Measurements from ENCODE around the gene RFX3. TPM values are rescaled to one million over a fixed set of nuclear protein-coding genes. Genes with fewer than 3 reads are reported as not detected.

RFX3 gene
- total RNA-seq, 2 experiments from 2014 or later: 22.9 to 24.8 TPM

DNA sequence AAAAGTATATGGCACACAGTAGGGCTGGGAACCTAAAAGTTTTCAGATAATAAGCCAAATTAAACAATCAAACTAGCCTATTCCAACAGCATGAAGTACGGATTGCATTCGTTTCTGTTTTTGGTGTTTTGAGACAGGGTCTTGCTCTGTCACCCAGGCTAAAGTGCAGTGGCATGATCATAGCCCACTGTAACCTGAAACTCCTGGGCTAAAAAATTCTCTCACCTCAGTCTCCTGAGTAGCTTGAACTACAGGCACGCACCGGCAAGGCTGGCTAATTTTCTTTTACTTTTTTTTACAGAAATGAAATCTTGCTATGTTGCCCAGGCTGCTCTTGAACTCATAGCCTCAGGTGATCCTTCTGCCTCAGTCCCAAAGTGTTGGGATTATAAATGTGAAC is 5.2 kb downstream of the RFX3 start:
- no peak overlapping the region for H3K27ac ChIP-seq (ENCODE audit: low read depth in 1 of 2, low read length in 2 of 2)
- no peaks in the 10 kb centered on the region for H3K27me3 ChIP-seq (ENCODE audit: control insufficient read depth in 1 of 2, insufficient read depth in 2 of 2, low read length in 2 of 2)
- no peaks in the 10 kb centered on the region for H3K9me3 ChIP-seq (ENCODE audit: control insufficient read depth in 1 of 2, insufficient read depth in 1 of 2, low read length in 2 of 2)
- TF ChIP-seq, protein P1, sequence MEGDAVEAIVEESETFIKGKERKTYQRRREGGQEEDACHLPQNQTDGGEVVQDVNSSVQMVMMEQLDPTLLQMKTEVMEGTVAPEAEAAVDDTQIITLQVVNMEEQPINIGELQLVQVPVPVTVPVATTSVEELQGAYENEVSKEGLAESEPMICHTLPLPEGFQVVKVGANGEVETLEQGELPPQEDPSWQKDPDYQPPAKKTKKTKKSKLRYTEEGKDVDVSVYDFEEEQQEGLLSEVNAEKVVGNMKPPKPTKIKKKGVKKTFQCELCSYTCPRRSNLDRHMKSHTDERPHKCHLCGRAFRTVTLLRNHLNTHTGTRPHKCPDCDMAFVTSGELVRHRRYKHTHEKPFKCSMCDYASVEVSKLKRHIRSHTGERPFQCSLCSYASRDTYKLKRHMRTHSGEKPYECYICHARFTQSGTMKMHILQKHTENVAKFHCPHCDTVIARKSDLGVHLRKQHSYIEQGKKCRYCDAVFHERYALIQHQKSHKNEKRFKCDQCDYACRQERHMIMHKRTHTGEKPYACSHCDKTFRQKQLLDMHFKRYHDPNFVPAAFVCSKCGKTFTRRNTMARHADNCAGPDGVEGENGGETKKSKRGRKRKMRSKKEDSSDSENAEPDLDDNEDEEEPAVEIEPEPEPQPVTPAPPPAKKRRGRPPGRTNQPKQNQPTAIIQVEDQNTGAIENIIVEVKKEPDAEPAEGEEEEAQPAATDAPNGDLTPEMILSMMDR (IDR thresholded peaks at IDR 0.05): no peak
- CTCF ChIA-PET: no interaction called here
- H3K4me3 ChIP-seq (ENCODE audit: low read length): no peak overlapping the region
- POLR2A ChIA-PET: no interaction called here
- peaks cover 2% of the 10 kb centered on the region for H3K4me1 ChIP-seq (ENCODE audit: insufficient read depth, low read length)
- no peak for DNase-seq
- Mint-ChIP-seq H3K27me3 (peaks cover under 1% of the 10 kb centered on the region), H3K4me3 (no peak overlapping the region), H3K4me1 (ENCODE audit: low read depth) (peaks cover 51% of the 10 kb centered on the region), H3K27ac (no peak overlapping the region), H3K9me3 (no peaks in the 10 kb centered on the region), H3K36me3 (ENCODE audit: low read depth) (peaks cover 15% of the 10 kb centered on the region)
- no peaks in the 10 kb centered on the region for H3K36me3 ChIP-seq (ENCODE audit: insufficient read depth, low read length)
- ATAC-seq (ENCODE audit: poor library complexity): no peak
- intact Hi-C loops (cut with DNase I, micrococcal nuclease): loop anchor here (5.0 to 10.0 kb wide), 4 partner anchors 38 to 1506 kb away; partner anchors contain the start of genes PLPP6 (in 1 of the 2), PUM3 (in 1 of the 2), SMARCA2 (in 1 of the 2) and SPATA6L (in 1 of the 2)

DNA sequence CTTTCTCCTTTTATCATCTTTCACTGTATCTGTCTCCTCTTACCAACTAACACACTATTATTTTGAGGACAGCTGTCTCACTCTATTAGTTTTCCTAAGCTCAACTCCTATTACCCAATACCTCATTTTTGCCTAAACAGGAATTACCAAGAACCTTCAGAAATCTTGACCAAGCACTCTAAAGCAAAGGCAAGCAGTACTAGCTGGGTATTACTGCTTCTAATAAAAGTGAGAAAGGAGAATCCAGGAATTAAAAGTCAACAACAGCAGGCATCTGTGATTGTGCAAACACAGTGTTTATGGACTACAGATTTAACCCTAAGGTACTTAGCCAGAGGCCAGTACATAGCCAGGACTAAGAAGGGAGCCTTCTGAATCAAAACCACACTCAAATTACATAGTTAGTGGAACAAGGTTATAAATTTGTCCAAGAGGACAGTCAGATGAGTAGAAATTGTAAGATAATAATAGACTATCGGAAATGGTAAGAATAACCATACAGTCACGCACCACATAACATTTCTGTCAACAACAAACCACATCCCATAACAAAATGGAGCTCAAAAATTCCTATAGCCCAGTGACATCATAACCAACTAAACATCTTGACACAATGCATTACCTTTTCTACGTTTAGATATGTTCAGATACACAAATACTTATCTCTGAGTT is 8.3 kb downstream of the RFX3 start:
- Mint-ChIP-seq H3K27me3 (no peaks in the 10 kb centered on the region), H3K4me1 (ENCODE audit: low read depth) (peaks cover 52% of the 10 kb centered on the region), H3K27ac (no peak overlapping the region), H3K9me3 (no peaks in the 10 kb centered on the region), H3K4me3 (no peak overlapping the region), H3K36me3 (ENCODE audit: low read depth) (no peaks in the 10 kb centered on the region)
- ChIA-PET POLR2A (interaction anchor here (0.9 kb wide), 1 partner anchor 9 kb away, joined by 3 read pairs; the partner anchor contains the start of gene RFX3), CTCF (no interaction called here)
- Histone ChIP-seq H3K4me1 (ENCODE audit: insufficient read depth, low read length) (peaks cover 6% of the 10 kb centered on the region), H3K27me3 (ENCODE audit: control insufficient read depth in 1 of 2, insufficient read depth in 2 of 2, low read length in 2 of 2) (no peaks in the 10 kb centered on the region), H3K4me3 (ENCODE audit: low read length) (no peak overlapping the region), H3K9me3 (ENCODE audit: control insufficient read depth in 1 of 2, insufficient read depth in 1 of 2, low read length in 2 of 2) (no peaks in the 10 kb centered on the region), H3K27ac (ENCODE audit: low read depth in 1 of 2, low read length in 2 of 2) (no peak overlapping the region), H3K36me3 (ENCODE audit: insufficient read depth, low read length) (no peaks in the 10 kb centered on the region)
- intact Hi-C loops (cut with DNase I, micrococcal nuclease): loop anchor here in 1 of 2 experiments (10.0 kb wide), 1 partner anchor 1467 kb away; the partner anchor contains the start of gene JAK2
- ATAC-seq (ENCODE audit: poor library complexity) (no peak), DNase-seq (no peak)
- TF ChIP-seq, protein P1 (IDR thresholded peaks at IDR 0.05): no peak

DNA sequence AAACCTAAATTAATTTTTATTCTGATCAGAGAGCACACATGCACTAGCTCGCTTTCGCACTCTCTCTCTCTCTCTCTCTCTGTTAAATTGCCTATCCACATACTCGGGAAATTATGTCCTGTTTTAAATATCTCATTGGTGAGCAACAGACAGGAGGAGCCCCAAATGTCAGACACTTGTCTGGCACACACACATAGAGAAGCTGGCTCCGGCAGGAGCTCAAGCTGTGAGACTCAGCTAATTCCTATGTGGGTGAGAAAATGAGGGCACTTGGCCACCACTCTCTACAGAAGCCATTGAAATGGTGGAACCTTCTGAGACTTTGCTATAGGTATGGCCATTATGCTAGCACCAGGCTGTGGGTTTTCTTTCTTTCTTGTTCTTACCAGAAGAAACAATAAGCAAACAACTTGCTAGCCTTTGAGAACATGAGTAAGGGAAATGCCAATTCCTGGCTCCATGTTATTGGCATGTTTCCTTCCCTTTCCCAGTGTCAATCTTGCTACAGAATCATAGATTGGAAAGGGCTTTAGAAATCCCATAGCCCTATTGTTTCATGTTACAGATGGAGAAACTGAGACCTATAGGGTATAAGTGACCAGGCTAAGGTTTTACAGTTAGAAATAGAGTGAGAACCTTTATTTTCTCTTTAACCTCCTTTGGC is 9.0 kb downstream of the RFX3 start:
- H3K27me3 Mint-ChIP-seq: no peaks in the 10 kb centered on the region
- peaks cover 45% of the 10 kb centered on the region for H3K4me1 Mint-ChIP-seq (ENCODE audit: low read depth)
- TF ChIP-seq, protein P1 (IDR thresholded peaks at IDR 0.05): no peak
- Histone ChIP-seq H3K4me1 (ENCODE audit: insufficient read depth, low read length) (peaks cover 6% of the 10 kb centered on the region), H3K4me3 (ENCODE audit: low read length) (no peak overlapping the region), H3K27me3 (ENCODE audit: control insufficient read depth in 1 of 2, insufficient read depth in 2 of 2, low read length in 2 of 2) (no peaks in the 10 kb centered on the region), H3K9me3 (ENCODE audit: control insufficient read depth in 1 of 2, insufficient read depth in 1 of 2, low read length in 2 of 2) (no peaks in the 10 kb centered on the region), H3K36me3 (ENCODE audit: insufficient read depth, low read length) (no peaks in the 10 kb centered on the region), H3K27ac (ENCODE audit: low read depth in 1 of 2, low read length in 2 of 2) (no peak overlapping the region)
- DNase-seq: no peak
- no peaks in the 10 kb centered on the region for H3K36me3 Mint-ChIP-seq (ENCODE audit: low read depth)
- intact Hi-C loops (cut with DNase I, micrococcal nuclease): loop anchor here in 1 of 2 experiments (10.0 kb wide), 1 partner anchor 1468 kb away; the partner anchor contains the start of gene JAK2
- ATAC-seq (ENCODE audit: poor library complexity): no peak
- no peak overlapping the region for H3K27ac Mint-ChIP-seq
- H3K4me3 Mint-ChIP-seq: no peak overlapping the region
- ChIA-PET POLR2A (interaction anchor here (0.9 kb wide), 1 partner anchor 10 kb away, joined by 3 read pairs; the partner anchor contains the start of gene RFX3), CTCF (no interaction called here)
- H3K9me3 Mint-ChIP-seq: no peaks in the 10 kb centered on the region
